ENCODE results near the gene BCL2L1.

GRCh38 chr20:31723069-31723318, 326 bp upstream of the BCL2L1 start:
- TF ChIP-seq CTCF (IDR thresholded peaks at IDR 0.05; ENCODE audit: low read depth, low read length) = no peak; the same call in 1 of the 2 replicates
- TF ChIP-seq EZH2phosphoT487 (IDR thresholded peaks at IDR 0.05; ENCODE audit: low read depth) = no peak

All from OCI-LY3 (cell line).